Measurements from ENCODE around the gene ARAF.

DNA sequence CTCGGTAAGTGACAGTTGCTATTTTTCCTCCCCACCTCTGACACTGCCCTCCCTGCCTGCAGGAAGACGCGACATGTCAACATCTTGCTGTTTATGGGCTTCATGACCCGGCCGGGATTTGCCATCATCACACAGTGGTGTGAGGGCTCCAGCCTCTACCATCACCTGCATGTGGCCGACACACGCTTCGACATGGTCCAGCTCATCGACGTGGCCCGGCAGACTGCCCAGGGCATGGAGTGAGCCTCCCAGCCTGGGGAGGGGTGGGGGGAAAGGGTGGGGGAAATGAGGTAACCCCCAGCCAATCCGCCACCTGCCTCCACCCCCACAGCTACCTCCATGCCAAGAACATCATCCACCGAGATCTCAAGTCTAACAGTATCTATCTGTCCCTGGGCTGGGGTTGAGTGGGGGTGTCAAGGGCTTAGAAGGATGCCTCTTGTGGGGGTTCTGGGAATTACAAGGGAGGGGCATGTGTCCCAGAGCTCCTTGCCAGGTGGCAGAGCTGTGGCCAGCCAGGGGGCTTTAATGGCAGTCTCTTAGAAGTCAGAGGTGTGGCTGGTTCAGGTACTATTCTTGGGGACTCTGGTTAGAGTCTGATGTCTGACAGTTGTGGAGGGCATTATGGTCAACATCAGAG is 7.8 kb downstream of the ARAF start:
- TF ChIP-seq POLR2AphosphoS5 (IDR thresholded peaks at IDR 0.05; ENCODE audit: low read depth, low read length) (no peak), EZH2 (IDR thresholded peaks at IDR 0.05) (no peak), POLR2A (IDR thresholded peaks at IDR 0.05; ENCODE audit: borderline replicate concordance, extremely low read depth, insufficient read depth, insufficient read length) (no peak), YY1 (IDR thresholded peaks at IDR 0.05; ENCODE audit: extremely low read depth, insufficient replicate concordance, low read depth, low read length) (no peak), CBX3 (IDR thresholded peaks at IDR 0.05; ENCODE audit: low read depth) (no peak), ELF1 (IDR thresholded peaks at IDR 0.05; ENCODE audit: borderline replicate concordance, low read depth) (no peak), EZH2phosphoT487 (IDR thresholded peaks at IDR 0.05; ENCODE audit: borderline replicate concordance) (no peak), RAD21 (IDR thresholded peaks at IDR 0.05; ENCODE audit: low read depth) (no peak), SRF (IDR thresholded peaks at IDR 0.05; ENCODE audit: low read depth) (no peak), EGR1 (IDR thresholded peaks at IDR 0.05; ENCODE audit: low read depth) (no peak), JUND (IDR thresholded peaks at IDR 0.05) (no peak)
- TF ChIP-seq, protein P1, sequence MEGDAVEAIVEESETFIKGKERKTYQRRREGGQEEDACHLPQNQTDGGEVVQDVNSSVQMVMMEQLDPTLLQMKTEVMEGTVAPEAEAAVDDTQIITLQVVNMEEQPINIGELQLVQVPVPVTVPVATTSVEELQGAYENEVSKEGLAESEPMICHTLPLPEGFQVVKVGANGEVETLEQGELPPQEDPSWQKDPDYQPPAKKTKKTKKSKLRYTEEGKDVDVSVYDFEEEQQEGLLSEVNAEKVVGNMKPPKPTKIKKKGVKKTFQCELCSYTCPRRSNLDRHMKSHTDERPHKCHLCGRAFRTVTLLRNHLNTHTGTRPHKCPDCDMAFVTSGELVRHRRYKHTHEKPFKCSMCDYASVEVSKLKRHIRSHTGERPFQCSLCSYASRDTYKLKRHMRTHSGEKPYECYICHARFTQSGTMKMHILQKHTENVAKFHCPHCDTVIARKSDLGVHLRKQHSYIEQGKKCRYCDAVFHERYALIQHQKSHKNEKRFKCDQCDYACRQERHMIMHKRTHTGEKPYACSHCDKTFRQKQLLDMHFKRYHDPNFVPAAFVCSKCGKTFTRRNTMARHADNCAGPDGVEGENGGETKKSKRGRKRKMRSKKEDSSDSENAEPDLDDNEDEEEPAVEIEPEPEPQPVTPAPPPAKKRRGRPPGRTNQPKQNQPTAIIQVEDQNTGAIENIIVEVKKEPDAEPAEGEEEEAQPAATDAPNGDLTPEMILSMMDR (IDR thresholded peaks at IDR 0.05 in 2 of 3, conservative IDR thresholded peaks at IDR 0.05 in 1 of 3; ENCODE audit: borderline replicate concordance in 1 of 3, insufficient read depth in 1 of 3, low read depth in 2 of 3, low read length in 2 of 3): peak in 2 of 3 experiments; percentile 42 to 45; a peak in 4 of 6 replicates

Measured in HCT116 (cell line).